ENCODE results near the gene RBM4.

RBM4 gene

DNA sequence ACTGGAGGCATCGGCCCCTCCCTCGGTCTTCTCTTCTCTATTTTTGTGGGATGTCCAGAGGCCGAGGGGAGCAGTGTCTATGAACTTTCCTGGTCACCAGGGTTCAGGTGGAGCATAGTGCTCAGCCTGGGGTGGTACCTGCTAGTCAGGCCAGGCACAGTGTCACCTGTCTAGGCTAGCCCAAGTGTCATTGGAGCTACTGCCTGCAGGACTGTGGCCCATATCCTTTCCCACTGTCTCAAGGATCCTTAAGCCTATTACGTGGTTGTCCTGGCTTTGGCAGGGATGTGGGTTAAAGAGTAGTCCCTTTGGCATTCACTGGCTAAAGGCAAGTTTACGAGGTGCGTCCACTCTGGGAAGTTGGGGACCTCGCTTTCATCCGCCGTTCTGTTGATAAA is 12.8 kb upstream of the RBM4 start:
- Histone ChIP-seq H3K9me3 (ENCODE audit: insufficient read depth, low read length) (no peaks in the 10 kb centered on the region), H3K36me3 (replicated peaks; ENCODE audit: low read depth, low read length) (peaks cover 87% of the 10 kb centered on the region), H3K79me2 (ENCODE audit: low read length) (peaks cover 100% of the 10 kb centered on the region), H3K4me1 (ENCODE audit: low read length) (no peaks in the 10 kb centered on the region), H3K4me3 (ENCODE audit: low read length) (no peak overlapping the region), H4K20me1 (ENCODE audit: insufficient read depth, low read length) (peaks cover 95% of the 10 kb centered on the region), H3K27ac (ENCODE audit: low read length) (no peak overlapping the region), H3K27me3 (ENCODE audit: low read depth, low read length) (no peaks in the 10 kb centered on the region), H3K4me2 (ENCODE audit: low read length) (no peak overlapping the region), H2AFZ (ENCODE audit: low read depth, low read length) (no peak overlapping the region), H3K9ac (ENCODE audit: low read length) (no peak overlapping the region)
- TF ChIP-seq CTCF (IDR thresholded peaks at IDR 0.05; ENCODE audit: low read depth, low read length): no peak
- TF ChIP-seq EZH2phosphoT487 (IDR thresholded peaks at IDR 0.05; ENCODE audit: low read depth): no peak

DNA sequence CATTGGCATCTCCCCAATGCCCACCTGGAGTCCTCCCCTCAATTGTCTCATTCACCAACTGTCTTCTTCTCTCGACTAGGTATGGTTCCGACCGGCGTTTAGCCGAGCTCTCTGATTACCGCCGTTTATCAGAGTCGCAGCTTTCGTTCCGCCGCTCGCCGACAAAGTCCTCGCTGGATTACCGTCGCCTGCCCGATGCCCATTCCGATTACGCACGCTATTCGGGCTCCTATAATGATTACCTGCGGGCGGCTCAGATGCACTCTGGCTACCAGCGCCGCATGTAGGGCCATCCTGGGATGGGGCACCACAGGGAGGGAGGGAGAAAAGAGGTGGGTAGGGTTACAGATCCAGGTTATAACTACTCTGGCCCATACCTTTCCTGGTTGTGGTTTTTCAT is 12.1 kb upstream of the RBM4 start:
- Histone ChIP-seq H2AFZ (ENCODE audit: low read depth, low read length) (no peak overlapping the region), H3K4me1 (ENCODE audit: low read length) (no peaks in the 10 kb centered on the region), H3K36me3 (replicated peaks; ENCODE audit: low read depth, low read length) (peaks cover 84% of the 10 kb centered on the region), H4K20me1 (ENCODE audit: insufficient read depth, low read length) (peaks cover 89% of the 10 kb centered on the region), H3K79me2 (ENCODE audit: low read length) (peaks cover 100% of the 10 kb centered on the region), H3K27ac (ENCODE audit: low read length) (no peak overlapping the region), H3K27me3 (ENCODE audit: low read depth, low read length) (no peaks in the 10 kb centered on the region), H3K4me2 (ENCODE audit: low read length) (no peak overlapping the region), H3K9ac (ENCODE audit: low read length) (no peak overlapping the region), H3K4me3 (ENCODE audit: low read length) (no peak overlapping the region), H3K9me3 (ENCODE audit: insufficient read depth, low read length) (no peaks in the 10 kb centered on the region)
- no peak for TF ChIP-seq CTCF (IDR thresholded peaks at IDR 0.05; ENCODE audit: low read depth, low read length)
- no peak for TF ChIP-seq EZH2phosphoT487 (IDR thresholded peaks at IDR 0.05; ENCODE audit: low read depth)

- Histone ChIP-seq H3K4me1 (ENCODE audit: low read length) (no peaks in the 10 kb centered on the region), H3K27ac (ENCODE audit: low read length) (no peak overlapping the region), H2AFZ (ENCODE audit: low read depth, low read length) (no peak overlapping the region), H3K4me3 (ENCODE audit: low read length) (no peak overlapping the region), H3K9ac (ENCODE audit: low read length) (no peak overlapping the region), H4K20me1 (ENCODE audit: insufficient read depth, low read length) (peaks cover 85% of the 10 kb centered on the region), H3K79me2 (ENCODE audit: low read length) (peaks cover 100% of the 10 kb centered on the region), H3K36me3 (replicated peaks; ENCODE audit: low read depth, low read length) (peaks cover 87% of the 10 kb centered on the region), H3K9me3 (ENCODE audit: insufficient read depth, low read length) (no peaks in the 10 kb centered on the region), H3K27me3 (ENCODE audit: low read depth, low read length) (no peaks in the 10 kb centered on the region), H3K4me2 (ENCODE audit: low read length) (no peak overlapping the region)
- no peak for TF ChIP-seq EZH2phosphoT487 (IDR thresholded peaks at IDR 0.05; ENCODE audit: low read depth)
- no peak for TF ChIP-seq CTCF (IDR thresholded peaks at IDR 0.05; ENCODE audit: low read depth, low read length)
Measured at GRCh38 chr11:66626926-66627325, 11.6 kb upstream of the RBM4 start.

GRCh38 chr11:66628061-66628603 is 10.4 kb upstream of the RBM4 start:
- no peak overlapping the region for H3K4me2 ChIP-seq (ENCODE audit: low read length)
- H3K27ac ChIP-seq (ENCODE audit: low read length): no peak overlapping the region
- H3K27me3 ChIP-seq (ENCODE audit: low read depth, low read length): no peaks in the 10 kb centered on the region
- peaks cover 100% of the 10 kb centered on the region for H3K79me2 ChIP-seq (ENCODE audit: low read length)
- no peaks in the 10 kb centered on the region for H3K9me3 ChIP-seq (ENCODE audit: insufficient read depth, low read length)
- TF ChIP-seq EZH2phosphoT487 (IDR thresholded peaks at IDR 0.05; ENCODE audit: low read depth) (no peak), CTCF (IDR thresholded peaks at IDR 0.05; ENCODE audit: low read depth, low read length) (no peak)
- H4K20me1 ChIP-seq (ENCODE audit: insufficient read depth, low read length): peaks cover 78% of the 10 kb centered on the region
- H3K4me3 ChIP-seq (ENCODE audit: low read length): no peak overlapping the region
- H3K4me1 ChIP-seq (ENCODE audit: low read length): no peaks in the 10 kb centered on the region
- no peak overlapping the region for H2AFZ ChIP-seq (ENCODE audit: low read depth, low read length)
- H3K9ac ChIP-seq (ENCODE audit: low read length): no peak overlapping the region
- H3K36me3 ChIP-seq (replicated peaks; ENCODE audit: low read depth, low read length): peaks cover 89% of the 10 kb centered on the region

Data from OCI-LY3 (cell line).